ENCODE measurements around the gene KLHDC1. TPM values are rescaled to one million over a fixed set of nuclear protein-coding genes. Genes with fewer than 3 reads are reported as not detected.
"Not testable (repeated sequence)": the region's sequence is repeated elsewhere in the genome, so short reads cannot be mapped to it uniquely, and the experiment has no call there.

KLHDC1 gene
- total and polyA plus RNA-seq, 4 donors: 0.36 to 4.1 (median 2.5) TPM

GRCh38 chr14:49746476-49746875, 53.6 kb downstream of the KLHDC1 start:
- DNase-seq (ENCODE audit: low spot score); H3K27me3 ChIP-seq (ENCODE audit: control insufficient read depth in 4 of 4, insufficient read depth in 4 of 4, low read length in 3 of 4); H3K4me1 ChIP-seq (ENCODE audit: control insufficient read depth in 4 of 4, insufficient read depth in 4 of 4, low read length in 3 of 4); H3K9ac ChIP-seq (ENCODE audit: low read depth in 1 of 2, low read length in 2 of 2); H3K9me3 ChIP-seq (ENCODE audit: control insufficient read depth in 4 of 4, low read length in 3 of 4); H3K27ac ChIP-seq (ENCODE audit: low read depth in 1 of 2, low read length in 2 of 2); H3K4me3 ChIP-seq (ENCODE audit: low read depth in 1 of 3, low read length in 3 of 3): not testable (repeated sequence)
- TF ChIP-seq RAD21 (IDR thresholded peaks at IDR 0.05) (peak in 1 of 2 donors; percentile 12), HNF4G (IDR thresholded peaks at IDR 0.05) (peak; percentile 14), ATF3 (IDR thresholded peaks at IDR 0.05) (peak; percentile 13), HNF4A (conservative IDR thresholded peaks at IDR 0.05) (peak; percentile 62 to 79)
- peaks cover 2 to 19% (median 4%) of the 10 kb centered on the region in 4 donors for H3K36me3 ChIP-seq (ENCODE audit: control insufficient read depth in 4 of 4, insufficient read depth in 3 of 4, low read depth in 1 of 4, low read length in 3 of 4)

- no peaks in the 10 kb centered on the region for H3K36me3 ChIP-seq (ENCODE audit: control insufficient read depth in 4 of 4, insufficient read depth in 3 of 4, low read depth in 1 of 4, low read length in 3 of 4)
- WGBS: 87% methylated on average over 5 of the region's 5 CpGs
- no peaks in the 10 kb centered on the region for H3K27me3 ChIP-seq (ENCODE audit: control insufficient read depth in 4 of 4, insufficient read depth in 4 of 4, low read length in 3 of 4)
Measured at GRCh38 chr14:49754570-49755097, 61.7 kb downstream of the KLHDC1 start.

DNA sequence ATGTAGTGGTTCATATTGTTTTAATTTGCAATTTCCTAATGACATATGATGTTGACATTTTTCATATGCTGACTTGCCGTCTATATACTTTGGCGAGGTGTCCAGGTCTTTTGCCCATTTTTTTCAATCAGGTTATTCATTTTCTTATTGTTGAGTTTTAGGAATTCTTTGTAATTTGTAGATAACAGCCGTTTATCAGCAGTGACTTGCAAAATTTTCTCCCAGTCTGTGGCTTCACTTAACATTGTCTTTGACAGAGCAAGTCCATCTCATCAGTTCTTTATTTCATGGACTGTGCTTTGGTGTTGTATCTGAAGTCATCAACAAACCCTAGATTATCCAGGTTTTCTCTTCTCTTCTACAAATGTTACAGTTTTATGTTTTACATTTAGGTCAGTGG, 62.5 kb downstream of the KLHDC1 start:
- H3K4me3 ChIP-seq (ENCODE audit: low read depth in 1 of 3, low read length in 3 of 3): no peak overlapping the region
- no peaks in the 10 kb centered on the region for H3K27me3 ChIP-seq (ENCODE audit: control insufficient read depth in 4 of 4, insufficient read depth in 4 of 4, low read length in 3 of 4)
- no peak overlapping the region for H3K27ac ChIP-seq (ENCODE audit: low read depth in 1 of 2, low read length in 2 of 2)
- TF ChIP-seq, protein P1, sequence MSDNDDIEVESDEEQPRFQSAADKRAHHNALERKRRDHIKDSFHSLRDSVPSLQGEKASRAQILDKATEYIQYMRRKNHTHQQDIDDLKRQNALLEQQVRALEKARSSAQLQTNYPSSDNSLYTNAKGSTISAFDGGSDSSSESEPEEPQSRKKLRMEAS (IDR thresholded peaks at IDR 0.05): no peak
- TF ChIP-seq YY1 (IDR thresholded peaks at IDR 0.05): no peak
- TF ChIP-seq, protein P2, sequence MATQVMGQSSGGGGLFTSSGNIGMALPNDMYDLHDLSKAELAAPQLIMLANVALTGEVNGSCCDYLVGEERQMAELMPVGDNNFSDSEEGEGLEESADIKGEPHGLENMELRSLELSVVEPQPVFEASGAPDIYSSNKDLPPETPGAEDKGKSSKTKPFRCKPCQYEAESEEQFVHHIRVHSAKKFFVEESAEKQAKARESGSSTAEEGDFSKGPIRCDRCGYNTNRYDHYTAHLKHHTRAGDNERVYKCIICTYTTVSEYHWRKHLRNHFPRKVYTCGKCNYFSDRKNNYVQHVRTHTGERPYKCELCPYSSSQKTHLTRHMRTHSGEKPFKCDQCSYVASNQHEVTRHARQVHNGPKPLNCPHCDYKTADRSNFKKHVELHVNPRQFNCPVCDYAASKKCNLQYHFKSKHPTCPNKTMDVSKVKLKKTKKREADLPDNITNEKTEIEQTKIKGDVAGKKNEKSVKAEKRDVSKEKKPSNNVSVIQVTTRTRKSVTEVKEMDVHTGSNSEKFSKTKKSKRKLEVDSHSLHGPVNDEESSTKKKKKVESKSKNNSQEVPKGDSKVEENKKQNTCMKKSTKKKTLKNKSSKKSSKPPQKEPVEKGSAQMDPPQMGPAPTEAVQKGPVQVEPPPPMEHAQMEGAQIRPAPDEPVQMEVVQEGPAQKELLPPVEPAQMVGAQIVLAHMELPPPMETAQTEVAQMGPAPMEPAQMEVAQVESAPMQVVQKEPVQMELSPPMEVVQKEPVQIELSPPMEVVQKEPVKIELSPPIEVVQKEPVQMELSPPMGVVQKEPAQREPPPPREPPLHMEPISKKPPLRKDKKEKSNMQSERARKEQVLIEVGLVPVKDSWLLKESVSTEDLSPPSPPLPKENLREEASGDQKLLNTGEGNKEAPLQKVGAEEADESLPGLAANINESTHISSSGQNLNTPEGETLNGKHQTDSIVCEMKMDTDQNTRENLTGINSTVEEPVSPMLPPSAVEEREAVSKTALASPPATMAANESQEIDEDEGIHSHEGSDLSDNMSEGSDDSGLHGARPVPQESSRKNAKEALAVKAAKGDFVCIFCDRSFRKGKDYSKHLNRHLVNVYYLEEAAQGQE (IDR thresholded peaks at IDR 0.05): no peak
- TF ChIP-seq ATF3 (IDR thresholded peaks at IDR 0.05): no peak
- no peak for TF ChIP-seq GABPA (IDR thresholded peaks at IDR 0.05 in 1 of 2, conservative IDR thresholded peaks at IDR 0.05 in 1 of 2)
- no peak for TF ChIP-seq HNF4G (IDR thresholded peaks at IDR 0.05)
- TF ChIP-seq, protein P3, sequence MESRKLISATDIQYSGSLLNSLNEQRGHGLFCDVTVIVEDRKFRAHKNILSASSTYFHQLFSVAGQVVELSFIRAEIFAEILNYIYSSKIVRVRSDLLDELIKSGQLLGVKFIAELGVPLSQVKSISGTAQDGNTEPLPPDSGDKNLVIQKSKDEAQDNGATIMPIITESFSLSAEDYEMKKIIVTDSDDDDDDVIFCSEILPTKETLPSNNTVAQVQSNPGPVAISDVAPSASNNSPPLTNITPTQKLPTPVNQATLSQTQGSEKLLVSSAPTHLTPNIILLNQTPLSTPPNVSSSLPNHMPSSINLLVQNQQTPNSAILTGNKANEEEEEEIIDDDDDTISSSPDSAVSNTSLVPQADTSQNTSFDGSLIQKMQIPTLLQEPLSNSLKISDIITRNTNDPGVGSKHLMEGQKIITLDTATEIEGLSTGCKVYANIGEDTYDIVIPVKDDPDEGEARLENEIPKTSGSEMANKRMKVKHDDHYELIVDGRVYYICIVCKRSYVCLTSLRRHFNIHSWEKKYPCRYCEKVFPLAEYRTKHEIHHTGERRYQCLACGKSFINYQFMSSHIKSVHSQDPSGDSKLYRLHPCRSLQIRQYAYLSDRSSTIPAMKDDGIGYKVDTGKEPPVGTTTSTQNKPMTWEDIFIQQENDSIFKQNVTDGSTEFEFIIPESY (IDR thresholded peaks at IDR 0.05): no peak
- TF ChIP-seq TAF1 (conservative IDR thresholded peaks at IDR 0.05): no peak
- TF ChIP-seq NR2F2 (IDR thresholded peaks at IDR 0.05): no peak
- no peak for TF ChIP-seq HNF4A (conservative IDR thresholded peaks at IDR 0.05)
- no peaks in the 10 kb centered on the region for H3K36me3 ChIP-seq (ENCODE audit: control insufficient read depth in 4 of 4, insufficient read depth in 3 of 4, low read depth in 1 of 4, low read length in 3 of 4)
- 85% methylated on average over 3 of the region's 3 CpGs for WGBS
- H3K9ac ChIP-seq (ENCODE audit: low read depth in 1 of 2, low read length in 2 of 2): no peak overlapping the region
- H3K4me1 ChIP-seq (ENCODE audit: control insufficient read depth in 4 of 4, insufficient read depth in 4 of 4, low read length in 3 of 4): no peaks in the 10 kb centered on the region
- H3K9me3 ChIP-seq (ENCODE audit: control insufficient read depth in 4 of 4, low read length in 3 of 4): no peaks in the 10 kb centered on the region
- DNase-seq (ENCODE audit: low spot score): no peak

More at GRCh38 chr14:49754570-49755097, 61.7 kb downstream of the KLHDC1 start:
- Histone ChIP-seq H3K4me3 (ENCODE audit: low read depth in 1 of 3, low read length in 3 of 3) (no peak overlapping the region), H3K9me3 (ENCODE audit: control insufficient read depth in 4 of 4, low read length in 3 of 4) (no peaks in the 10 kb centered on the region), H3K4me1 (ENCODE audit: control insufficient read depth in 4 of 4, insufficient read depth in 4 of 4, low read length in 3 of 4) (no peaks in the 10 kb centered on the region), H3K27ac (ENCODE audit: low read depth in 1 of 2, low read length in 2 of 2) (no peak overlapping the region), H3K9ac (ENCODE audit: low read depth in 1 of 2, low read length in 2 of 2) (no peak overlapping the region)
- TF ChIP-seq GABPA (IDR thresholded peaks at IDR 0.05 in 1 of 2, conservative IDR thresholded peaks at IDR 0.05 in 1 of 2) (no peak), EGR1 (IDR thresholded peaks at IDR 0.05; ENCODE audit: low read depth in 2 of 2) (no peak), NR2F2 (IDR thresholded peaks at IDR 0.05) (no peak)
- TF ChIP-seq, protein P1 (IDR thresholded peaks at IDR 0.05): no peak
- DNase-seq (ENCODE audit: low spot score): no peak

All from liver (tissue), 9 donors.